Measurements from ENCODE around the gene UBE2E3.
"Not testable (repeated sequence)": the region's sequence is repeated elsewhere in the genome, so short reads cannot be mapped to it uniquely, and the experiment has no call there.

Gene UBE2E3

DNA sequence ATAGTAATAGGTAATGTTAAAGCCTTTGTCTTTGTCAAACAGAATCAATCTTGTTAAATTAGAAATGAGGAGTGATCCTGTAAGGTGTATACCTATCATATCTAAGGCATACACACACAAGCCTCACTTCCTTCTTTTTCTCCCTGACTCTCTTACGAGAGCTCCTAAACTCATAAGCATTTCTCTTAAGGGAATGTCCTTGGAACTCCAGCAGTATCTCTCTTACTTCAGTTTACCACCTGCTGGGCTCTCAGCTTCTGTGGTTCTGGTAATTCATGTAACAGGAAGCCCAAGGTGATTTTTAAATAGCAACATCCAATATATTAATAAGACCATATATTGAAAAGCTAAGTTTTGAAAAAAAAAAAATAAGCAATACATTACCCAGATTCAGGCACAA, 85.9 kb downstream of the UBE2E3 start:
- H3K4me3 ChIP-seq (ENCODE audit: low read length) = no peak overlapping the region

DNA sequence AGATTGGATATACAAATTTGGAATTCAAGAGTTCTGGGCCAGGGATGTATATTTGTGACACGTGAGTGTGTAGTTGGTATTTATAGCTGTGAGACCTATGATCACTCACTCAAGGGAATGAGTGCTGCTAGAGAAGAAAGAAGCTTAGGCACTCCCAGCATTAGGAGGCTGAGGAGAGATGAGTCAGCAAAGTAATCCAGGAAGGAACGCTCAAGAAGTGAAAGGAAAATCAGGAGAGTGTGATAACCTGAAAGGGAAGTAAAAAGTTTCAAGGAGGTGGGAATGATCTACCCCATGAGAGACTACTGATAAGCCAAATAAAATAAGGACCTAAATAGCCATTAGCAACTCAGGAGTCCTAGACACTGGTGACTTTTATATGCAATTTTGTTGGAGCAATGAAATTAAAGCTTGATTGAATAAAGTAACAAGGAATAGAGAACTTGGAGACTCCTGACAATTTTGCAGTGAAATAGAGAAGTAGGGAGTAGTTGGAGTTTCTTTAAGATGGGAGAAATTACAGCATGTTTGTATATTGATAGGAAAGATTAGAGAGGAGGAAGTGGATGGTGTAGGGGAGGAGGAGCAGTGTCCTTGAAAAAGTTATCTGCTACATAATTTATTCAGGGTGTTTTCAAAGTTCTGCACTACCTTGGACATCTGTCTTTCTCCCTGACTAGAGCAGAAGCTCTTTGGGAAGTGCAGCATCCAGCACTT, 89.9 kb downstream of the UBE2E3 start:
- no peak for TF ChIP-seq ZNF274 (IDR thresholded peaks at IDR 0.05; ENCODE audit: low read depth, low read length)
- H3K4me3 ChIP-seq (ENCODE audit: low read length) = no peak overlapping the region

More for the DNA sequence above, 85.9 kb downstream of the UBE2E3 start:
- TF ChIP-seq ZNF274 (IDR thresholded peaks at IDR 0.05; ENCODE audit: low read depth, low read length) = no peak

DNA sequence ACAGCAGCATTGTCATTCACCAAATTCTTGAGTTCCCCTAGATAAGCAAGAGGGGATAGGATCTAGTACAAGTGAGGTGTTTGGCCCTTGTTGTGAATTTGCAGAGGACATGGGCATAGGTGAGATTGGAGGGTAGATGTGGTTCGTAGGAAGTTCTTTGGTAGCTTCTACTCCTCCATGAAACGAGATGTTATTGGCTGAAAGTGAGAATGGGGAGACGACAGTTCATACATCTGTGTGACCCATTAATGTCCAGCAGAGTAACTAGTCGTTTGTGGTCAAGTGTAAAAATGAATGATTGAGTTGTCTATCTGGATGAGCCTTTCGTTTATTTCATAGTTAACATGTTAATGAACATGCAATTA, 90.4 kb downstream of the UBE2E3 start:
- no peak overlapping the region for H3K4me3 ChIP-seq (ENCODE audit: low read length)
- TF ChIP-seq ZNF274 (IDR thresholded peaks at IDR 0.05; ENCODE audit: low read depth, low read length) = no peak

DNA sequence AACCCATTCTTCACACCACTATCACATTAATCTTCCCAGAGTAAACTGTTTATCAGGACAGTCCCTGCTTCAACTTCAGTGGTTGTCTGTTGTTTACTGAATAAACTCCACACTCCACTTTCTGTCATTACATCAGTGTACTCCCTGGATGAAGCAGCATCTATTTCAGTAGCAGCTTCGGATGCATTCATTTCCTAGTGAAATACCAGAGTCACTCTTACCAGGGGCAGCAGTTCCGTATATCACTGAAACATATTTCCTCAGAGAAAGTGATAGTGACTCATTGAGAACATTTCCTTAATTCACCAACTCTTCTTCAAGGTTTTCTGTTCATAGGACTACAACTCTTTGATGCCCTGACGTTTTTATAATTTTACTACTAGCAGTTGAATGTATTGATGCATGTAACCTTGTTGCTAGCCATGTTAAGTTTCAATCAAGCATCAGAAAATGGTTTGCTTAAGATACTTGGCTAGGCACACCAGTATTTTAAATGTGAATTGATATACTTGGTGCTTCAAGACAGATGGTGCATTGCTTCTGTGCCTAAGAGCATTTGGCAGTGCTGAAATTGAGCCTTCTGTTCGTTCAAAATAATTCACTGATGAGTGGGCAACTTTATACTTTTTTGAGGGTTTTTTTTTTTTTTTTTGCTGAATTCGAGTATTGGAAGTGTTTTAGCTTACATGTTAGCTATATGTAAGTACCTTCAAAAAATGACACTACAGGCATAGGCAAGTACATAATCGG, 92.3 kb downstream of the UBE2E3 start:
- no peak overlapping the region for H3K4me3 ChIP-seq (ENCODE audit: low read length)
- TF ChIP-seq ZNF274 (IDR thresholded peaks at IDR 0.05; ENCODE audit: low read depth, low read length) = no peak

DNA sequence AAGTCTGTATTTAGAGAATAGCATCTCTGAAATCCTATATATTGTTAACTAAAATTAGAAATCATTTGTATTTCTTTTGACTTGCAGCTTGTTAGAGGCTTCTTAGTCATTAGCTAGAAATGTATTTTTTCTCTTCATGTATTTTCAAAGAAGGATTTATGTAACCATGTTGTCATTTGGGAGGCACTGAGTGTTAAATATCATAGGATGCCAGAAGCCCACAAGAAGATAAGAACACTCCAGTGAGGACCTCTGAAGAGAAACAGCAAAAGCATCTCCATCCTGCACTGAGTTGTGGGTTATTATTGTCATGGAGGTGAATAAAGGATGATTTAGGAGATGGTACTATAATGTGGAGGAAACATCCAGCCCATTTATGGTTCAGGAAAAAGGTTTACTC, 93.5 kb downstream of the UBE2E3 start:
- H3K4me3 ChIP-seq (ENCODE audit: low read length) = no peak overlapping the region
- no peak for TF ChIP-seq ZNF274 (IDR thresholded peaks at IDR 0.05; ENCODE audit: low read depth, low read length)

DNA sequence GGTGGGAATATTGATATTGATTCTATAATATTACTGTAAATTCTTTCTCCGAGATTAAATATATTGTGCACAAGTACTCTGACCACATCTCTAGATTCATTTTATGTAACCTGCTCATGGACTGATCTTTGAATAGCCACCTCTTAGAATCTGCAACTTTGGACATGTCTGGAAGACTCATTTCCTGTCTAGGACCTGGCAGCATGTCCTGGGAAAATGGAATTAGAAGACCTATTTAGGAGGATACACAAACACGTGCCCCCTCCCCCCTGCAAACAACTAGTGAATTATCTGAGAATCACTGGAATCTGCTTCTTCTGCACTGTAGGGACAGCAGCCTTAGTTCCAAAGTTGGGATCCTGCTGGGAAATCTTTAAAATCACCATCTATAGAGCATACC, 94.1 kb downstream of the UBE2E3 start:
- no peak for TF ChIP-seq ZNF274 (IDR thresholded peaks at IDR 0.05; ENCODE audit: low read depth, low read length)
- no peak overlapping the region for H3K4me3 ChIP-seq (ENCODE audit: low read length)

DNA sequence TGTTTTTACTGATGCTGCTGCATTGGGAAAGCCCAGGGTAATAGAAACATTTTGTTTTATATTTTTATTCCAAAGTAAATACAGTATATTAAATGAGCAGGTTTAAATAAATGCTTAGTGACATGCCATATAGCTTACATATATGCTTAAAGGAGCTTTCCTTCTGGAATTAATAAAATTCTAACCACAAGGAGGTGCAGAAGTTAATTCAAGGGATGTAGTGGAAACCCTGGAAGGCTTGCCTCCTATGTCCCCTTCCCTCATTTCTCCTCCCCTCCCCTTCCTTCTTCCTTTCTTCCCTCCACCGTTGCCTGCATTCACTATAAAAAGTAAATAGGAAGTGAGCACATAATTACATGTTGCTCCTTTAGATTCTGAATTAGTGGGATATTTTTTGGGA, 96.3 kb downstream of the UBE2E3 start:
- no peak overlapping the region for H3K4me3 ChIP-seq (ENCODE audit: low read length)
- TF ChIP-seq ZNF274 (IDR thresholded peaks at IDR 0.05; ENCODE audit: low read depth, low read length) = no peak

DNA sequence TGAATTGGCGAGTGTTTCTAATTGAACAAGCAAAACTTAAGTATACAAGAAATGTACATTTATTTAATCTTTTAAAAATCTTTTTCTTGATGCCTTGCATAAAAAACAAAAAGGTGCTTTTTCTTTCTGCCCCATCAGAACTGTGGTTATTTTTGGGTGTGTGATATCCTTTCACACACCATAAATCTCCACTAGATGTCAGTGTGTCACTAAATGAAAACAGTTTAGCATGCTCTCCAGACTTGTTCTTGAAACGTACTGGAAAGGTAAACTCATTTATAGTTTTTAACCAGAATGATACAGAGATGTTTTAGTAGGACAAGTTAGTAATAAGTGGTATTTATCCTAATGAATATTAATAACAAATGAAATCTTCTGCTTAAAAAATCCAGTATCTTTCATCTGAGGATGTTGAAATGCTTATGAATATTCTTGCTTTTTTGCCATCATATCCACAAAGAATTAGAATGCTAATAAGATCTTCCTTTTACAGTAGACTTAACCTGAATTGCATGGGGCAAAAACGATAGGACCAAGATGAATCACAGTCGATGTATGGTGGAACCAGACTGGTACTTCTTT, 96.8 kb downstream of the UBE2E3 start:
- no peak for TF ChIP-seq ZNF274 (IDR thresholded peaks at IDR 0.05; ENCODE audit: low read depth, low read length)

DNA sequence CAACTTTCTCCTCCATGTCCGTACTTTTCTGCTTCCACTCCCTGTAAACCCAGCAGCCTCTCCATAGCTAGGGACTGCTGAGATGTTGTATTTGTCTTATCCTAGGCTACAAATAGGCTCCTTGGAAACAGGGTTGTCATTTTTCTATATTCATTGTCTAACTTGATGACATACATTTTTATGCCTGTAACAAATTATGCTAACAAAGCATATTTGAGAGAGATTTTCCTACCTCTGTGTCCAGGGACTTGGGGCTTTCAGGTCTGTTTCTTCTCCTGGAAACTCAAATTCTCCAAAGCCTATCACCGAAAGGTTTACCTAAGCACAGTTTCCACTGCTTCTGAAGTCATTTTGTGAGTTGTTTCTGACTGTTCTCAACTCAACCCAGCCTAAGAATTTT, 102.7 kb downstream of the UBE2E3 start:
- no peak overlapping the region for H3K4me3 ChIP-seq (ENCODE audit: low read length)
- TF ChIP-seq ZNF274 (IDR thresholded peaks at IDR 0.05; ENCODE audit: low read depth, low read length) = no peak

More for the DNA sequence above, 96.8 kb downstream of the UBE2E3 start:
- H3K4me3 ChIP-seq (ENCODE audit: low read length) = no peak overlapping the region

DNA sequence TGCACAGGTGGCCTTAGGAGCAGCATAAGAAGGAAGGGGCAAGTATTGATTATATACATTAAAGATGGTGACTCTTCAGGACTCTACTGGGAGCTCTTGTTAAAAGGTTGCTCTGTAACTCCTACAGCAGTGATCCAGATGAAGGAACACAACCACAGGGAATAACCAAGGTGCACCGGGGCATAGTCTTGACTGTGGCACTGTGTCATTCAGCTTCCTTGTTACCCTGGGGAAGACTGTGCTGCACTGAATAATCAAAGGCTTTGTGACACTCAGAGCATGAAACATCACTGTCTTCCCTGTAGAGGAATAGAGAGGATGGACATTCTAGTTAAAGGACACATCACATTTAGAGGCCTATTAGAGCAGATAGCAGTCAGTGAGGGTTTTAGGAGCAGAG, 105.3 kb downstream of the UBE2E3 start:
- TF ChIP-seq ZNF274 (IDR thresholded peaks at IDR 0.05; ENCODE audit: low read depth, low read length) = no peak
- H3K4me3 ChIP-seq (ENCODE audit: low read length) = no peak overlapping the region

DNA sequence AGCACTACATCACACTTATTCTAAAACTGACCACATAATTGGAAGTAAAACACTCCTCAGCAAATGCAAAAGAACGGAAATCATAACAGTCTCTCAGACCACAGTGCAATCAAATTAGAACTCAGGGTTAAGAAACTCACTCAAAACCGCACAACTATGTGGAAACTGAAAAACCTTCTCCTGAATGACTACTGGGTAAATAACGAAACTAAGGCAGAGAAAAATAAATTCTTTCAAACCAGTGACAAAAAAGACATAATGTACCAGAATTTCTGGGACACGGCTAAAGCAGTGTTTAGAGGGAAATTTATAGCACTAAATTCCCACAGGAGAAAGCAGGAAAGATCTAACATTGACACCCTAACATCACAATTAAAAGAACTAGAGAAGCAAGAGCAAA, 111.5 kb downstream of the UBE2E3 start:
- H3K4me3 ChIP-seq (ENCODE audit: low read length) = not testable (repeated sequence)

DNA sequence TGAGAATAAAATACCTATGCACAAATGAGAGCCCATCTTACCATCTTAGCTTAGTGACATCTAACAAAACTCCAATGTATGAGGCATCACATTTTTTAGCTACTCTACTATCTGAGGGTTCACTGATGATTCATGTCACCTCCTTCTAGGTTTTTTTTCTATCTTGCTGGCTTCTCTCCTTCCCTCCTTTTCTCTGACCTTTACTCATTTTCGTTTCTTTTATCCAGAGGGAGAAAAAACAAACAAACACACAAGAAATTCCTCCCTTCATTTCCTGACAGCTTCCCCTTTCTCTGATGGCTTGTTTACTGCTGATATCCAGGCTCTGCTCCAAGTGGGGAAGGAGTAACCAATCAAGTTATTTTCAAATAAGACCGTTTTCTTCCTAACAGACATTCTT, 115.1 kb downstream of the UBE2E3 start:
- TF ChIP-seq ZNF274 (IDR thresholded peaks at IDR 0.05; ENCODE audit: low read depth, low read length) = no peak
- no peak overlapping the region for H3K4me3 ChIP-seq (ENCODE audit: low read length)

DNA sequence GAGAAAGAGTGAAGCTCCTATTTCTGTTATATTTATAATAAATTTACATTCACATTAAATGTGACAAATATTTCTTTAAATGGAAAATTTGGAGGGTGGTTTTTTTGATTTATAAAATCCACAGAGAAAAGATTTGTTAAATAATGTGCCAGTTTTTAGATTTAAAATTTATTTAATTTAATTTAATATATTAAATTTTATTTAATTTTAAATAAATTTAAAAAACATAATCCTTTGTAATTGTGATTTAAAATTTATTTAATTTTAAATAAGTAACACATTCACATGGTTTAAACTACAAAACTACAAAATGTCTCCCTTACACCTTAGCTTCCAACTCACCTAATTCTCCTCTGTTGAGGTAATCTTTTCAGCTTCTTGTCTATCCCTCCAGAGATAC, 123.3 kb downstream of the UBE2E3 start:
- no peak for TF ChIP-seq ZNF274 (IDR thresholded peaks at IDR 0.05; ENCODE audit: low read depth, low read length)
- H3K4me3 ChIP-seq (ENCODE audit: low read length) = no peak overlapping the region

DNA sequence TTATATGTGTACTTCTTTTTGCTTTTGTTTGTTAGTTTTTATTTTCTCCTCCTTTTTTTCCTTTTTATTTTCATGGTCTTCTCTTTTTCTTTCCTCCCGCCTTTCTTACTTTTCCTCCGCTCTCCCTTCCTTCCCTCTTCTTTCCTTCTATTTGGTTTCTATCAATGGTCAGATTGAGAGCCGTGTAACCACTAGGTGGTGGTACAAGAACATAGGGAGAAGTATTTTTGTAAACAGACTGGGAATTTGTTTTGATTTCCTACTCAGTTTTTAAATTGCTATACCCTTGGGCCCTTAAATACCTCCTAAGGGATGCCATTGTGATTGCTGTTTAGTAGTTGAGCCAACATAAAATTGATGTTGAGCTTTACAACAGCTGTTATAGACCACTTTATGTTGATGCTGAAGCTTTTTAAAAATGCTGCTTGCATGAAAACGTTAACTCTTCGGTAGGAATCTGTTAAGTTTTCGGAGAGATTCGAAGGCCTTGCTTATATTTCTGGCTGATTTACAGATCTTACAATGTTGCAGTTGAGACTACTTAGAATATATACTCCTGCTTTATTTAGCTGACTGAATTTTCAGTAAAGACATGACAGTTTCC, 124.2 kb downstream of the UBE2E3 start:
- H3K4me3 ChIP-seq (ENCODE audit: low read length) = no peak overlapping the region
- no peak for TF ChIP-seq ZNF274 (IDR thresholded peaks at IDR 0.05; ENCODE audit: low read depth, low read length)

DNA sequence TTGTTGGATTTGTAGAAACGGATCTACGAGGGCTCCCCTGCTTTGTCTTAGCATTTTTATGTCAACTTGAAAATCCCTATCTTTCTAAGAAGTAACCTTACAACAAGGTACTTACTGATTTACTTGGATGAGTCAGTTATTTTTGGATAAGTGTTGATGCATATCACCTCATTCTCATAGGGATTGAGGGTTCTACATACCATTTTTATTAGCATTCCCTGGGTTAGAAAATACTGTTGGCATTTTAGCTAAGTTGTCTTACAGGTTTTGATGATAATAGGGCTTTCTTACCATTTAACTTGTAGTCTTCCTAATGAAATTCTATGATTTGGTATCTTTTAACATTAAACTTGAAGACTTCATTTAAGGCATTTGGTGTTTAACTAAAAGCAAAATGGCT, 125.2 kb downstream of the UBE2E3 start:
- TF ChIP-seq ZNF274 (IDR thresholded peaks at IDR 0.05; ENCODE audit: low read depth, low read length) = no peak
- H3K4me3 ChIP-seq (ENCODE audit: low read length) = no peak overlapping the region

All from GM08714 (cell line).